OCI-LY3 (cell line): Measurements from ENCODE around the gene MRPL1.

ENCODE experiments used
- H2AFZ ChIP-seq: fragments of 200-600, 300-600 bp; shearing (Covaris generic); 2 replicates; pipeline ENCODE4 v1.6.0; 2014; ENCODE audit warnings: antibody characterized with exemption, low read depth, low read length
- H3K27ac ChIP-seq: fragments of 200-600, 300-600 bp; sonication (generic); 2 replicates; pipeline ENCODE4 v1.5.1; 2014; ENCODE audit warnings: mild to moderate bottlenecking, low read length, moderate library complexity, mixed read lengths
- H3K27me3 ChIP-seq: fragments of 200-600, 300-600 bp; sonication (generic); 2 replicates; pipeline ENCODE4 v1.6.1; 2014; ENCODE audit warnings: low read depth, low read length, mixed read lengths
- H3K36me3 ChIP-seq: fragments of 200-600, 300-600 bp; sonication (generic); replicated peaks from 2 replicates; pipeline ENCODE3; 2014; ENCODE audit warnings: low read depth, low read length, mixed read lengths
- H3K4me1 ChIP-seq: fragments of 300-600, 200-600 bp; sonication (generic); 2 replicates; pipeline ENCODE4 v1.6.1; 2014; ENCODE audit warnings: low read length, mixed read lengths
- H3K4me2 ChIP-seq: fragments of 200-600, 300-600 bp; sonication (generic); 2 replicates; pipeline ENCODE4 v1.6.1; 2014; ENCODE audit warnings: low read length, mixed read lengths
- H3K4me3 ChIP-seq: fragments of 300-600, 200-600 bp; sonication (generic); 2 replicates; pipeline ENCODE4 v1.5.1; 2014; ENCODE audit warnings: antibody characterized with exemption, mild to moderate bottlenecking, low read length, moderate library complexity
- H3K79me2 ChIP-seq: fragments of 300-600, 200-600 bp; shearing (Covaris generic); 2 replicates; pipeline ENCODE4 v1.6.1; 2014; ENCODE audit warnings: mild to moderate bottlenecking, low read length, mixed read lengths
- H3K9ac ChIP-seq: fragments of 300-600, 200-600 bp; shearing (Covaris generic); 2 replicates; pipeline ENCODE4 v1.6.0; 2014; ENCODE audit warnings: mild to moderate bottlenecking, low read length, moderate library complexity
- H3K9me3 ChIP-seq: fragments of 200-600, 300-600 bp; shearing (Covaris generic); 2 replicates; pipeline ENCODE4 v1.6.1; 2014; ENCODE audit warnings: low read length, mixed read lengths; ENCODE audit not compliant: insufficient read depth
- H4K20me1 ChIP-seq: fragments of 200-600, 300-600 bp; sonication (generic); 2 replicates; pipeline ENCODE4 v1.6.1; 2016; ENCODE audit warnings: low read length, mixed read lengths; ENCODE audit not compliant: insufficient read depth
- CTCF ChIP-seq: fragments of 200-600, 300-600 bp; sonication (generic); IDR thresholded peaks from 2 replicates; pipeline ENCODE4 v1.5.1; 2014; ENCODE audit warnings: antibody characterized with exemption, low read length, low read depth
- EZH2phosphoT487 ChIP-seq: fragments of 200-600 bp; shearing (Covaris generic); IDR thresholded peaks from 2 replicates; pipeline ENCODE4 v1.6.1; 2018; ENCODE audit warnings: antibody characterized with exemption, mixed run types, low read depth

The MRPL1 gene

GRCh38 chr4:77989968-77990367, 127.3 kb downstream of the MRPL1 start:
- no peak overlapping the region for H3K4me3 ChIP-seq
- H3K9me3 ChIP-seq = no peaks in the 10 kb centered on the region
- H4K20me1 ChIP-seq = no peaks in the 10 kb centered on the region
- no peak overlapping the region for H2AFZ ChIP-seq
- H3K27me3 ChIP-seq = peaks cover 11% of the 10 kb centered on the region; the same call in 1 of the 2 replicates
- H3K4me1 ChIP-seq = no peaks in the 10 kb centered on the region
- H3K27ac ChIP-seq = no peak overlapping the region
- H3K4me2 ChIP-seq = no peak overlapping the region
- no peaks in the 10 kb centered on the region for H3K79me2 ChIP-seq
- TF ChIP-seq CTCF (no peak), EZH2phosphoT487 (no peak)
- H3K36me3 ChIP-seq = no peaks in the 10 kb centered on the region
- no peak overlapping the region for H3K9ac ChIP-seq

- no peaks in the 10 kb centered on the region for H3K9me3 ChIP-seq
- no peak overlapping the region for H2AFZ ChIP-seq
- H3K79me2 ChIP-seq = no peaks in the 10 kb centered on the region
- no peaks in the 10 kb centered on the region for H4K20me1 ChIP-seq
- no peak overlapping the region for H3K4me2 ChIP-seq
- no peak overlapping the region for H3K4me3 ChIP-seq
- no peak overlapping the region for H3K27ac ChIP-seq
- no peaks in the 10 kb centered on the region for H3K4me1 ChIP-seq
- no peak overlapping the region for H3K9ac ChIP-seq
- no peaks in the 10 kb centered on the region for H3K36me3 ChIP-seq
- TF ChIP-seq CTCF (no peak), EZH2phosphoT487 (no peak)
- H3K27me3 ChIP-seq = peaks cover 11% of the 10 kb centered on the region; the same call in 1 of the 2 replicates
Measured at GRCh38 chr4:77990456-77990855, 127.8 kb downstream of the MRPL1 start.

GRCh38 chr4:77990904-77991358, 128.3 kb downstream of the MRPL1 start:
- H2AFZ ChIP-seq = no peak overlapping the region
- H3K4me1 ChIP-seq = no peaks in the 10 kb centered on the region
- no peaks in the 10 kb centered on the region for H3K79me2 ChIP-seq
- no peak overlapping the region for H3K4me2 ChIP-seq
- no peak overlapping the region for H3K9ac ChIP-seq
- no peaks in the 10 kb centered on the region for H3K36me3 ChIP-seq
- TF ChIP-seq EZH2phosphoT487 (no peak), CTCF (no peak)
- no peaks in the 10 kb centered on the region for H4K20me1 ChIP-seq
- H3K4me3 ChIP-seq = no peak overlapping the region
- no peak overlapping the region for H3K27ac ChIP-seq
- H3K27me3 ChIP-seq = peaks cover 11% of the 10 kb centered on the region; the same call in 1 of the 2 replicates
- H3K9me3 ChIP-seq = no peaks in the 10 kb centered on the region

GRCh38 chr4:77992581-77992980, 130.0 kb downstream of the MRPL1 start:
- no peaks in the 10 kb centered on the region for H3K36me3 ChIP-seq
- H2AFZ ChIP-seq = no peak overlapping the region
- TF ChIP-seq EZH2phosphoT487 (no peak), CTCF (no peak)

More at GRCh38 chr4:77992581-77992980, 130.0 kb downstream of the MRPL1 start:
- Histone ChIP-seq H3K4me1 (no peaks in the 10 kb centered on the region), H3K79me2 (no peaks in the 10 kb centered on the region), H3K9me3 (no peaks in the 10 kb centered on the region), H3K27me3 (peaks cover 11% of the 10 kb centered on the region; the same call in 1 of the 2 replicates), H3K9ac (no peak overlapping the region), H3K27ac (no peak overlapping the region), H3K4me3 (no peak overlapping the region), H3K4me2 (no peak overlapping the region), H4K20me1 (no peaks in the 10 kb centered on the region)
